ENCODE data around the gene CXCR5.

Gene CXCR5

DNA sequence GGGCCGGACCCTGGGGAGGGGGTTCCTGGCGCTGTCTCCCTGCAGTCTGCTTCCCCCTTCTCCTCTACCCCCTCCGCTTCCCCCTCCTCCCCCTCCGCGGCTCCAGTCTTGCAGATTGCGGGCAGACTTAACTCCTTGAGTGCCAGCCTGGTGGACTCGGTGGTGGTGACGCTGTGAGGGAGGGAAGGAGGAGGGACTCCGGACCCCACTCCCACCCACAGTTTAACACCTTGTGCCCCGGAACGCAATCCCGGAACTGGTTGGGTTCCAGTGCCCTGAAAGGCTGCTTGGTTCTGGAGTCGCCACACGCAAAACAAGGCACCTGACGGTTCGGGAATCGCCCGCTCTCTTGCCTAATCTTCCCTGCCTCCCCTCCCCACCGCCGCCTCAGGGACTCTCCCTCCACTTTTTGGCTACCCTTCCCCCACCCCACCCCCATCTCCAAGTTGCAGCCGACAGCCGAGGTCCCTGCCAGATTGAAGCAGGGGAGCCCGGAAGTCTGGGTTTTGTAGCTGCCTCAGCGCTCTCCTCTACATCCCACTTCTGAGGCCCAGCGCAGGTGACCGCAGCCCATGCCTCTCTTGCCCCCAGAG is 45.9 kb downstream of the CXCR5 start (continued):
- TF ChIP-seq, protein P1, sequence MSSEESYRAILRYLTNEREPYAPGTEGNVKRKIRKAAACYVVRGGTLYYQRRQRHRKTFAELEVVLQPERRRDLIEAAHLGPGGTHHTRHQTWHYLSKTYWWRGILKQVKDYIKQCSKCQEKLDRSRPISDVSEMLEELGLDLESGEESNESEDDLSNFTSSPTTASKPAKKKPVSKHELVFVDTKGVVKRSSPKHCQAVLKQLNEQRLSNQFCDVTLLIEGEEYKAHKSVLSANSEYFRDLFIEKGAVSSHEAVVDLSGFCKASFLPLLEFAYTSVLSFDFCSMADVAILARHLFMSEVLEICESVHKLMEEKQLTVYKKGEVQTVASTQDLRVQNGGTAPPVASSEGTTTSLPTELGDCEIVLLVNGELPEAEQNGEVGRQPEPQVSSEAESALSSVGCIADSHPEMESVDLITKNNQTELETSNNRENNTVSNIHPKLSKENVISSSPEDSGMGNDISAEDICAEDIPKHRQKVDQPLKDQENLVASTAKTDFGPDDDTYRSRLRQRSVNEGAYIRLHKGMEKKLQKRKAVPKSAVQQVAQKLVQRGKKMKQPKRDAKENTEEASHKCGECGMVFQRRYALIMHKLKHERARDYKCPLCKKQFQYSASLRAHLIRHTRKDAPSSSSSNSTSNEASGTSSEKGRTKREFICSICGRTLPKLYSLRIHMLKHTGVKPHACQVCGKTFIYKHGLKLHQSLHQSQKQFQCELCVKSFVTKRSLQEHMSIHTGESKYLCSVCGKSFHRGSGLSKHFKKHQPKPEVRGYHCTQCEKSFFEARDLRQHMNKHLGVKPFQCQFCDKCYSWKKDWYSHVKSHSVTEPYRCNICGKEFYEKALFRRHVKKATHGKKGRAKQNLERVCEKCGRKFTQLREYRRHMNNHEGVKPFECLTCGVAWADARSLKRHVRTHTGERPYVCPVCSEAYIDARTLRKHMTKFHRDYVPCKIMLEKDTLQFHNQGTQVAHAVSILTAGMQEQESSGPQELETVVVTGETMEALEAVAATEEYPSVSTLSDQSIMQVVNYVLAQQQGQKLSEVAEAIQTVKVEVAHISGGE (tag by site-specific recombination; conservative IDR thresholded peaks at IDR 0.05; ENCODE audit: low read depth): 0 out of 2 replicates have a peak, but pooled peaks have one; percentile 2
- 0 out of 2 replicates have a peak, but pooled peaks have one; percentile 14 for TF ChIP-seq ZNF501 (tag by site-specific recombination; IDR thresholded peaks at IDR 0.05)
- no peak for TF ChIP-seq ZNF214 (tag by site-specific recombination; IDR thresholded peaks at IDR 0.05; ENCODE audit: borderline replicate concordance)
- TF ChIP-seq, protein P2, sequence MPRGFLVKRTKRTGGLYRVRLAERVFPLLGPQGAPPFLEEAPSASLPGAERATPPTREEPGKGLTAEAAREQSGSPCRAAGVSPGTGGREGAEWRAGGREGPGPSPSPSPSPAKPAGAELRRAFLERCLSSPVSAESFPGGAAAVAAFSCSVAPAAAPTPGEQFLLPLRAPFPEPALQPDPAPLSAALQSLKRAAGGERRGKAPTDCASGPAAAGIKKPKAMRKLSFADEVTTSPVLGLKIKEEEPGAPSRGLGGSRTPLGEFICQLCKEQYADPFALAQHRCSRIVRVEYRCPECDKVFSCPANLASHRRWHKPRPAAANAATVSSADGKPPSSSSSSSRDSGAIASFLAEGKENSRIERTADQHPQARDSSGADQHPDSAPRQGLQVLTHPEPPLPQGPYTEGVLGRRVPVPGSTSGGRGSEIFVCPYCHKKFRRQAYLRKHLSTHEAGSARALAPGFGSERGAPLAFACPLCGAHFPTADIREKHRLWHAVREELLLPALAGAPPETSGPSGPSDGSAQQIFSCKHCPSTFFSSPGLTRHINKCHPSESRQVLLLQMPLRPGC (tag by site-specific recombination; IDR thresholded peaks at IDR 0.05): no peak; the same call in 1 of the 2 replicates
- peak; percentile 39; the same call in 1 of the 2 replicates for TF ChIP-seq ZFP3 (tag by site-specific recombination; IDR thresholded peaks at IDR 0.05; ENCODE audit: low read depth)
- no peak for TF ChIP-seq YY2 (tag by site-specific recombination; IDR thresholded peaks at IDR 0.05)
- TF ChIP-seq ZNF202 (tag by site-specific recombination; IDR thresholded peaks at IDR 0.05; ENCODE audit: borderline replicate concordance): no peak
- TF ChIP-seq YY1 (tag by site-specific recombination; IDR thresholded peaks at IDR 0.05): no peak
- TF ChIP-seq ZBTB7A (tag by site-specific recombination; IDR thresholded peaks at IDR 0.05; ENCODE audit: low read depth): peak; percentile 69; the same call in 1 of the 2 replicates
- TF ChIP-seq ZNF341 (tag by site-specific recombination; IDR thresholded peaks at IDR 0.05; ENCODE audit: low read depth): peak; percentile 77
- no peak for TF ChIP-seq ZNF514 (tag by site-specific recombination; IDR thresholded peaks at IDR 0.05)
- TF ChIP-seq, protein P3, sequence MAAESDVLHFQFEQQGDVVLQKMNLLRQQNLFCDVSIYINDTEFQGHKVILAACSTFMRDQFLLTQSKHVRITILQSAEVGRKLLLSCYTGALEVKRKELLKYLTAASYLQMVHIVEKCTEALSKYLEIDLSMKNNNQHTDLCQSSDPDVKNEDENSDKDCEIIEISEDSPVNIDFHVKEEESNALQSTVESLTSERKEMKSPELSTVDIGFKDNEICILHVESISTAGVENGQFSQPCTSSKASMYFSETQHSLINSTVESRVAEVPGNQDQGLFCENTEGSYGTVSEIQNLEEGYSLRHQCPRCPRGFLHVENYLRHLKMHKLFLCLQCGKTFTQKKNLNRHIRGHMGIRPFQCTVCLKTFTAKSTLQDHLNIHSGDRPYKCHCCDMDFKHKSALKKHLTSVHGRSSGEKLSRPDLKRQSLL (tag by site-specific recombination; IDR thresholded peaks at IDR 0.05): peak; percentile 63
- peak; percentile 34; the same call in 1 of the 2 replicates for TF ChIP-seq ZBTB8A (tag by site-specific recombination; IDR thresholded peaks at IDR 0.05)
- TF ChIP-seq, protein P4, sequence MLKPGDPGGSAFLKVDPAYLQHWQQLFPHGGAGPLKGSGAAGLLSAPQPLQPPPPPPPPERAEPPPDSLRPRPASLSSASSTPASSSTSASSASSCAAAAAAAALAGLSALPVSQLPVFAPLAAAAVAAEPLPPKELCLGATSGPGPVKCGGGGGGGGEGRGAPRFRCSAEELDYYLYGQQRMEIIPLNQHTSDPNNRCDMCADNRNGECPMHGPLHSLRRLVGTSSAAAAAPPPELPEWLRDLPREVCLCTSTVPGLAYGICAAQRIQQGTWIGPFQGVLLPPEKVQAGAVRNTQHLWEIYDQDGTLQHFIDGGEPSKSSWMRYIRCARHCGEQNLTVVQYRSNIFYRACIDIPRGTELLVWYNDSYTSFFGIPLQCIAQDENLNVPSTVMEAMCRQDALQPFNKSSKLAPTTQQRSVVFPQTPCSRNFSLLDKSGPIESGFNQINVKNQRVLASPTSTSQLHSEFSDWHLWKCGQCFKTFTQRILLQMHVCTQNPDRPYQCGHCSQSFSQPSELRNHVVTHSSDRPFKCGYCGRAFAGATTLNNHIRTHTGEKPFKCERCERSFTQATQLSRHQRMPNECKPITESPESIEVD (tag by site-specific recombination; IDR thresholded peaks at IDR 0.05): no peak
- TF ChIP-seq, protein P5, sequence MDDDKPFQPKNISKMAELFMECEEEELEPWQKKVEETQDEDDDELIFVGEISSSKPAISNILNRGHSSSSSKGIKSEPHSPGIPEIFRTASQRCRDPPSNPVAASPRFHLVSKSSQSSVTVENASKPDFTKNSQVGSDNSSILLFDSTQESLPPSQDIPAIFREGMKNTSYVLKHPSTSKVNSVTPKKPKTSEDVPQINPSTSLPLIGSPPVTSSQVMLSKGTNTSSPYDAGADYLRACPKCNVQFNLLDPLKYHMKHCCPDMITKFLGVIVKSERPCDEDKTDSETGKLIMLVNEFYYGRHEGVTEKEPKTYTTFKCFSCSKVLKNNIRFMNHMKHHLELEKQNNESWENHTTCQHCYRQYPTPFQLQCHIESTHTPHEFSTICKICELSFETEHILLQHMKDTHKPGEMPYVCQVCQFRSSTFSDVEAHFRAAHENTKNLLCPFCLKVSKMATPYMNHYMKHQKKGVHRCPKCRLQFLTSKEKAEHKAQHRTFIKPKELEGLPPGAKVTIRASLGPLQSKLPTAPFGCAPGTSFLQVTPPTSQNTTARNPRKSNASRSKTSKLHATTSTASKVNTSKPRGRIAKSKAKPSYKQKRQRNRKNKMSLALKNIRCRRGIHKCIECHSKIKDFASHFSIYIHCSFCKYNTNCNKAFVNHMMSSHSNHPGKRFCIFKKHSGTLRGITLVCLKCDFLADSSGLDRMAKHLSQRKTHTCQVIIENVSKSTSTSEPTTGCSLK (tag by site-specific recombination; IDR thresholded peaks at IDR 0.05): no peak
- TF ChIP-seq ZNF155 (tag by site-specific recombination; IDR thresholded peaks at IDR 0.05): no peak
- TF ChIP-seq ZBTB20 (tag by site-specific recombination; IDR thresholded peaks at IDR 0.05): peak; percentile 78
- TF ChIP-seq ZNF658 (tag by site-specific recombination; IDR thresholded peaks at IDR 0.05): no peak
- TF ChIP-seq, protein P6, sequence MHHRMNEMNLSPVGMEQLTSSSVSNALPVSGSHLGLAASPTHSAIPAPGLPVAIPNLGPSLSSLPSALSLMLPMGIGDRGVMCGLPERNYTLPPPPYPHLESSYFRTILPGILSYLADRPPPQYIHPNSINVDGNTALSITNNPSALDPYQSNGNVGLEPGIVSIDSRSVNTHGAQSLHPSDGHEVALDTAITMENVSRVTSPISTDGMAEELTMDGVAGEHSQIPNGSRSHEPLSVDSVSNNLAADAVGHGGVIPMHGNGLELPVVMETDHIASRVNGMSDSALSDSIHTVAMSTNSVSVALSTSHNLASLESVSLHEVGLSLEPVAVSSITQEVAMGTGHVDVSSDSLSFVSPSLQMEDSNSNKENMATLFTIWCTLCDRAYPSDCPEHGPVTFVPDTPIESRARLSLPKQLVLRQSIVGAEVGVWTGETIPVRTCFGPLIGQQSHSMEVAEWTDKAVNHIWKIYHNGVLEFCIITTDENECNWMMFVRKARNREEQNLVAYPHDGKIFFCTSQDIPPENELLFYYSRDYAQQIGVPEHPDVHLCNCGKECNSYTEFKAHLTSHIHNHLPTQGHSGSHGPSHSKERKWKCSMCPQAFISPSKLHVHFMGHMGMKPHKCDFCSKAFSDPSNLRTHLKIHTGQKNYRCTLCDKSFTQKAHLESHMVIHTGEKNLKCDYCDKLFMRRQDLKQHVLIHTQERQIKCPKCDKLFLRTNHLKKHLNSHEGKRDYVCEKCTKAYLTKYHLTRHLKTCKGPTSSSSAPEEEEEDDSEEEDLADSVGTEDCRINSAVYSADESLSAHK (tag by site-specific recombination; IDR thresholded peaks at IDR 0.05): no peak
- peak; percentile 86 for TF ChIP-seq ZNF600 (tag by site-specific recombination; IDR thresholded peaks at IDR 0.05)
- TF ChIP-seq SP3 (tag by site-specific recombination; IDR thresholded peaks at IDR 0.05): peak; percentile 48
- TF ChIP-seq EGR2 (tag by site-specific recombination; IDR thresholded peaks at IDR 0.05; ENCODE audit: low read depth): peak; percentile 43; the same call in 1 of the 2 replicates
- peak; percentile 18; the same call in 1 of the 2 replicates for TF ChIP-seq ZXDB (tag by site-specific recombination; IDR thresholded peaks at IDR 0.05)
- no peak for TF ChIP-seq ZNF37A (tag by site-specific recombination; IDR thresholded peaks at IDR 0.05)
- TF ChIP-seq ZSCAN30 (tag by site-specific recombination; IDR thresholded peaks at IDR 0.05): peak; percentile 73
- TF ChIP-seq WT1 (tag by site-specific recombination; IDR thresholded peaks at IDR 0.05): peak; percentile 22; the same call in 1 of the 2 replicates
